HCT116 (cell line): ENCODE data around the gene THAP10. TPM values are rescaled to one million over a fixed set of nuclear protein-coding genes. Genes with fewer than 3 reads are reported as not detected.

Experiments
- ATAC-seq: fragments of 200-7000 bp; cut with Tn5 transposase; 2 replicates; pipeline ENCODE4 v1.9.1; 2020; ENCODE audit warnings: mild to moderate bottlenecking, moderate library complexity
- BruUV-seq: library from RNA; stranded (reverse); fragments of 400-500 nt; replicated peaks from 2 replicates; lab custom pipeline; 2021; lab: Mats Ljungman, UMichigan
- CTCF ChIA-PET: fragments of 300-600 bp; sonication (Branson Sonifier 250); formaldehyde crosslinking; loops from one replicate; lab custom pipeline; 2021; ENCODE audit warnings: antibody characterized with exemption; lab: Charles Lee
- POLR2A ChIA-PET: fragments of 300-600, 350-600 bp; sonication (Branson Sonifier 250); formaldehyde crosslinking; loops from one replicate; lab custom pipeline; 2021; ENCODE audit warnings: antibody characterized with exemption; lab: Charles Lee
- RAD21 ChIA-PET, 2 experiments: fragments of 300-600 bp; sonication (Branson Sonifier 250); formaldehyde crosslinking; loops; one replicate each; lab custom pipeline; 2023; ENCODE audit warnings: low total read pairs in 2 of 2; ENCODE audit not compliant: uncharacterized antibody in 2 of 2, unreplicated experiment in 2 of 2, low non-redundant PET in 1 of 2; lab: Charles Lee
- DNase-seq: peaks from one replicate; pipeline ENCODE4 v3.0.0-alpha.2; 2010; ENCODE audit warnings: low read depth, low spot score
- H2AFZ ChIP-seq: fragments of 200-600 bp; shearing (Covaris generic), sonication (generic); 2 replicates; pipeline ENCODE4 v1.6.1; 2017; ENCODE audit warnings: low read depth, mixed run types, mixed read lengths, antibody characterized with exemption, low read length; ENCODE audit not compliant: poor library complexity, severe bottlenecking
- H3K27ac ChIP-seq: 2 replicates; pipeline ENCODE4 v1.5.1; 2012; ENCODE audit warnings: low read depth, low read length
- H3K27me3 ChIP-seq: fragments of 200-600 bp; sonication (generic); 2 replicates; pipeline ENCODE4 v1.6.1; 2016; ENCODE audit warnings: mixed run types, low read length, mixed read lengths; ENCODE audit not compliant: insufficient read depth
- H3K36me3 ChIP-seq, 2 experiments: fragments of 200-500 bp in 1 of 2; fragments of 200-600 bp in 1 of 2; sonication (Bioruptor generic) in 1 of 2; sonication (generic) in 1 of 2; 2 replicates each; pipeline versions ENCODE4 v1.5.1 to v1.6.1; 2014 to 2016; ENCODE audit warnings: low read length in 2 of 2, inconsistent platforms in 1 of 2, mixed read lengths in 1 of 2, mixed run types in 1 of 2; ENCODE audit not compliant: insufficient read depth in 2 of 2, control insufficient read depth in 1 of 2
- H3K4me1 ChIP-seq, 2 experiments: fragments of 200-600 bp in 1 of 2; sonication (generic) in 1 of 2; 2 replicates each; pipeline versions ENCODE4 v1.5.1 to v1.6.1; 2012 to 2017; ENCODE audit warnings: low read length in 2 of 2, inconsistent platforms in 1 of 2, mild to moderate bottlenecking in 1 of 2, mixed read lengths in 1 of 2, mixed run types in 1 of 2, moderate library complexity in 1 of 2; ENCODE audit not compliant: insufficient read depth in 2 of 2, control insufficient read depth in 1 of 2
- H3K4me2 ChIP-seq: fragments of 200-600 bp; sonication (generic); 2 replicates; pipeline ENCODE4 v1.6.1; 2017; ENCODE audit warnings: mixed run types, low read length, mixed read lengths
- H3K4me3 ChIP-seq, 2 experiments: fragments of 200-600 bp in 1 of 2; sonication (generic) in 1 of 2; replicated peaks in 1 of 2; 2 replicates each; pipeline ENCODE4 v1.5.1; 2011 to 2016; ENCODE audit warnings: low read length in 2 of 2, control low read depth in 1 of 2, low read depth in 1 of 2, mild to moderate bottlenecking in 1 of 2, mixed read lengths in 1 of 2, mixed run types in 1 of 2
- H3K79me2 ChIP-seq: fragments of 200-600 bp; sonication (generic); 2 replicates; pipeline ENCODE4 v1.6.1; 2017; ENCODE audit warnings: mild to moderate bottlenecking, mixed run types, low read length, moderate library complexity, mixed read lengths; ENCODE audit not compliant: insufficient read depth
- H3K9ac ChIP-seq: fragments of 200-600 bp; sonication (generic); 2 replicates; pipeline ENCODE4 v1.6.1; 2016; ENCODE audit warnings: low read length, mixed read lengths
- H3K9me2 ChIP-seq: fragments of 200-600 bp; sonication (generic), shearing (Covaris generic); 2 replicates; pipeline ENCODE4 v1.6.1; 2017; ENCODE audit warnings: mixed run types, mild to moderate bottlenecking, moderate library complexity; ENCODE audit not compliant: insufficient read depth
- H3K9me3 ChIP-seq, 2 experiments: fragments of 200-500 bp in 1 of 2; fragments of 200-600 bp in 1 of 2; sonication (Bioruptor generic) in 1 of 2; sonication (generic) in 1 of 2; 2 replicates each; pipeline ENCODE4 v1.6.1; 2014 to 2017; ENCODE audit warnings: low read length in 2 of 2, mixed read lengths in 2 of 2, inconsistent platforms in 1 of 2, low read depth in 1 of 2, mild to moderate bottlenecking in 1 of 2, mixed run types in 1 of 2, moderate library complexity in 1 of 2; ENCODE audit not compliant: control insufficient read depth in 1 of 2, insufficient read depth in 1 of 2
- H4K20me1 ChIP-seq: fragments of 200-600 bp; sonication (generic), shearing (Covaris generic); 2 replicates; pipeline ENCODE4 v1.6.1; 2017; ENCODE audit warnings: mixed run types, mild to moderate bottlenecking, moderate library complexity; ENCODE audit not compliant: insufficient read depth
- CBX3 ChIP-seq: IDR thresholded peaks from 2 replicates; pipeline ENCODE4 v1.6.1; 2012; ENCODE audit warnings: low read depth
- CEBPB ChIP-seq: IDR thresholded peaks from 2 replicates; pipeline ENCODE4 v1.6.1; 2012; ENCODE audit warnings: low read depth
- EGR1 ChIP-seq: IDR thresholded peaks from 2 replicates; pipeline ENCODE4 v1.6.1; 2012; ENCODE audit warnings: low read depth
- EZH2phosphoT487 ChIP-seq: fragments of 200-600 bp; IDR thresholded peaks from 2 replicates; pipeline ENCODE4 v1.6.1; 2018; ENCODE audit warnings: antibody characterized with exemption, borderline replicate concordance
- FOSL1 ChIP-seq: IDR thresholded peaks from 2 replicates; pipeline ENCODE4 v1.6.1; 2012; ENCODE audit warnings: low read depth
- JUND ChIP-seq: IDR thresholded peaks from 2 replicates; pipeline ENCODE4 v1.6.1; 2012
- POLR2AphosphoS5 ChIP-seq: IDR thresholded peaks from 2 replicates; pipeline ENCODE4 v1.6.1; 2011; ENCODE audit warnings: mild to moderate bottlenecking, low read depth, low read length, moderate library complexity
- SIN3A ChIP-seq: IDR thresholded peaks from 2 replicates; pipeline ENCODE4 v1.6.1; 2012; ENCODE audit warnings: low read depth
- SP1 ChIP-seq: IDR thresholded peaks from 2 replicates; pipeline ENCODE4 v1.6.1; 2012; ENCODE audit warnings: low read depth
- SRF ChIP-seq: IDR thresholded peaks from 2 replicates; pipeline ENCODE4 v1.6.1; 2012; ENCODE audit warnings: low read depth
- ZFX ChIP-seq: fragments of 450-650 bp; IDR thresholded peaks from 2 replicates; pipeline ENCODE4 v1.6.1; 2017
- ZNF274 ChIP-seq: fragments of 200-500 bp; sonication (Bioruptor generic); IDR thresholded peaks from 2 replicates; pipeline ENCODE4 v1.6.1; 2014; ENCODE audit warnings: mild to moderate bottlenecking, low read depth, low read length, inconsistent platforms
- intact Hi-C: fragments of 100-400 bp; cut with micrococcal nuclease; formaldehyde crosslinking; loops from 2 replicates; pipeline ENCODE4 v1.10.0; 2022
- total RNA-seq: library from RNA; stranded (reverse); gene quantifications from one replicate; pipeline ENCODE4 v1.2.1, GENCODE V29; 2021; ENCODE audit not compliant: unreplicated experiment
- TF ChIP-seq, protein P1 (sequence below): IDR thresholded peaks from 2 replicates; pipeline ENCODE4 v1.6.1; 2012
- TF ChIP-seq, protein P2 (sequence below), 3 experiments: fragments of 200-600 bp in 1 of 3; sonication (generic) in 1 of 3; IDR thresholded peaks in 2 of 3; conservative IDR thresholded peaks in 1 of 3; 2 replicates each; pipeline ENCODE4 v1.5.1; 2012 to 2017; ENCODE audit warnings: low read depth in 2 of 3, low read length in 2 of 3, antibody characterized with exemption in 1 of 3, borderline replicate concordance in 1 of 3, control low read depth in 1 of 3, mild to moderate bottlenecking in 1 of 3, mixed read lengths in 1 of 3, mixed run types in 1 of 3, moderate library complexity in 1 of 3; ENCODE audit not compliant: insufficient read depth in 1 of 3

Gene THAP10
- total RNA-seq, 1 experiment from 2014 or later = 2.8 TPM

DNA sequence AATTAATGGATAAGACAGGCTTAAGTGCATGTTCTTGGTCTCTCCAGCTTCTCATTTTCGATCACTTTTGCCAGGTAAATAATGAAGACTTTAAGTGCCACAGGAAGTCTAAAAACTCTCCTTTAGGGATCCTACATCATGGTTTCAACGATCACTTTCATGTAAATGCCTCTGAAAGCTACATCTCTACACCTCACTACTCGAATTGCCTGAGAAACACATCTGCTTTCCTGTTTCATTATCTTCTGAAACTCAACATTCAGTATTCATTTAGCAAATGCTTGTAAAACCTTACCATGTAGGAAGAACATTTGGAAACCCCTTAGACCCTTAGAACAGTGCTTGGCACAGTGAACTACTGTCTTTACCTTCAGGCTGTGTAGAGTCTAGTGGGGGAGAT is 16.2 kb downstream of the THAP10 start:
- DNase-seq = no peak
- intact Hi-C loops = no loop called here
- CTCF ChIA-PET = interaction anchor here (2.4 kb wide), 1 partner anchor 307 kb away, joined by 16 read pairs; no protein-coding TSS in a partner anchor
- Histone ChIP-seq H2AFZ (no peak overlapping the region), H3K27ac (no peak overlapping the region), H3K4me2 (no peak overlapping the region), H3K9me3 (no peaks in the 10 kb centered on the region), H3K9ac (no peak overlapping the region), H3K4me1 (peaks cover 0 to 8% of the 10 kb centered on the region in 2 experiments; a peak in 2 of 4 replicates), H3K27me3 (no peaks in the 10 kb centered on the region), H3K4me3 (no peak overlapping the region), H4K20me1 (no peaks in the 10 kb centered on the region), H3K9me2 (no peaks in the 10 kb centered on the region), H3K36me3 (no peaks in the 10 kb centered on the region), H3K79me2 (no peaks in the 10 kb centered on the region)
- no peak for ATAC-seq
- RAD21 ChIA-PET = no interaction called here
- TF ChIP-seq JUND = no peak
- TF ChIP-seq, protein P1, sequence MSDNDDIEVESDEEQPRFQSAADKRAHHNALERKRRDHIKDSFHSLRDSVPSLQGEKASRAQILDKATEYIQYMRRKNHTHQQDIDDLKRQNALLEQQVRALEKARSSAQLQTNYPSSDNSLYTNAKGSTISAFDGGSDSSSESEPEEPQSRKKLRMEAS = no peak
- no peak for TF ChIP-seq SRF
- no peak for TF ChIP-seq FOSL1
- no peak for TF ChIP-seq EGR1
- no peak for TF ChIP-seq EZH2phosphoT487
- no peak for TF ChIP-seq ZNF274
- TF ChIP-seq, protein P2, sequence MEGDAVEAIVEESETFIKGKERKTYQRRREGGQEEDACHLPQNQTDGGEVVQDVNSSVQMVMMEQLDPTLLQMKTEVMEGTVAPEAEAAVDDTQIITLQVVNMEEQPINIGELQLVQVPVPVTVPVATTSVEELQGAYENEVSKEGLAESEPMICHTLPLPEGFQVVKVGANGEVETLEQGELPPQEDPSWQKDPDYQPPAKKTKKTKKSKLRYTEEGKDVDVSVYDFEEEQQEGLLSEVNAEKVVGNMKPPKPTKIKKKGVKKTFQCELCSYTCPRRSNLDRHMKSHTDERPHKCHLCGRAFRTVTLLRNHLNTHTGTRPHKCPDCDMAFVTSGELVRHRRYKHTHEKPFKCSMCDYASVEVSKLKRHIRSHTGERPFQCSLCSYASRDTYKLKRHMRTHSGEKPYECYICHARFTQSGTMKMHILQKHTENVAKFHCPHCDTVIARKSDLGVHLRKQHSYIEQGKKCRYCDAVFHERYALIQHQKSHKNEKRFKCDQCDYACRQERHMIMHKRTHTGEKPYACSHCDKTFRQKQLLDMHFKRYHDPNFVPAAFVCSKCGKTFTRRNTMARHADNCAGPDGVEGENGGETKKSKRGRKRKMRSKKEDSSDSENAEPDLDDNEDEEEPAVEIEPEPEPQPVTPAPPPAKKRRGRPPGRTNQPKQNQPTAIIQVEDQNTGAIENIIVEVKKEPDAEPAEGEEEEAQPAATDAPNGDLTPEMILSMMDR (IDR thresholded peaks at IDR 0.05 in 2 of 3, conservative IDR thresholded peaks at IDR 0.05 in 1 of 3; ENCODE audit: borderline replicate concordance in 1 of 3, insufficient read depth in 1 of 3, low read depth in 2 of 3, low read length in 2 of 3) = no peak
- TF ChIP-seq SP1 = no peak
- no peak for TF ChIP-seq ZFX
- no peak for TF ChIP-seq SIN3A
- no peak for TF ChIP-seq CEBPB
- no peak for TF ChIP-seq CBX3
- TF ChIP-seq POLR2AphosphoS5 = no peak
- no TSS peak for BruUV-seq
- POLR2A ChIA-PET = no interaction called here
